H1 (cell line): ENCODE data around the gene KRT81. TPM values are rescaled to one million over a fixed set of nuclear protein-coding genes. Genes with fewer than 3 reads are reported as not detected.

ENCODE experiments used
- CTCF ChIA-PET: fragments of 300-600 bp; sonication (Branson Sonifier 250); formaldehyde crosslinking; loops from one replicate; lab custom pipeline; 2021; ENCODE audit not compliant: partially characterized antibody; lab: Charles Lee
- POLR2A ChIA-PET: fragments of 300-600 bp; sonication (Branson Sonifier 250); formaldehyde crosslinking; loops from one replicate; lab custom pipeline; 2021; ENCODE audit warnings: inconsistent platforms; ENCODE audit not compliant: partially characterized antibody; lab: Charles Lee
- DNase-seq, 2 experiments: peaks; one replicate each; pipeline versions ENCODE4 v3.0.0 to v3.0.0-alpha.2; 2010 to 2022; ENCODE audit warnings: low spot score in 2 of 2, low read depth in 1 of 2, mixed read lengths in 1 of 2
- FAIRE-seq: peaks from 2 replicates; lab custom pipeline; 2011; peaks lifted over from hg19 to GRCh38; lab: Jason Lieb, UNC
- H2AFZ ChIP-seq: 2 replicates; pipeline ENCODE4 v1.8.1; 2012; ENCODE audit warnings: low read length, inconsistent platforms
- H2AK5ac ChIP-seq: 2 replicates; pipeline ENCODE4 v1.6.1; 2013; ENCODE audit warnings: low read depth, low read length
- H2BK120ac ChIP-seq: replicated peaks from 2 replicates; pipeline ENCODE3; 2013; ENCODE audit warnings: low read depth, low read length, inconsistent platforms
- H2BK12ac ChIP-seq: 2 replicates; pipeline ENCODE4 v1.6.1; 2013; ENCODE audit warnings: low read depth, low read length
- H2BK15ac ChIP-seq: 2 replicates; pipeline ENCODE4 v1.6.1; 2013; ENCODE audit warnings: low read length
- H2BK20ac ChIP-seq: 2 replicates; pipeline ENCODE4 v1.6.1; 2013; ENCODE audit warnings: low read length
- H2BK5ac ChIP-seq: 2 replicates; pipeline ENCODE4 v1.6.1; 2013; ENCODE audit warnings: low read depth, low read length
- H3K14ac ChIP-seq: 2 replicates; pipeline ENCODE4 v1.6.1; 2013; ENCODE audit warnings: inconsistent platforms; ENCODE audit not compliant: insufficient read length
- H3K18ac ChIP-seq: 2 replicates; pipeline ENCODE4 v1.6.1; 2013; ENCODE audit warnings: low read length; ENCODE audit errors: extremely low read depth
- H3K23ac ChIP-seq: 2 replicates; pipeline ENCODE4 v1.6.1; 2013; ENCODE audit warnings: inconsistent platforms; ENCODE audit not compliant: insufficient read length
- H3K23me2 ChIP-seq: 2 replicates; pipeline ENCODE4 v1.6.1; 2013; ENCODE audit warnings: low read depth, low read length
- H3K27ac ChIP-seq: 2 replicates; pipeline ENCODE4 v1.6.1; 2011; ENCODE audit warnings: low read depth, low read length, inconsistent platforms
- H3K27me3 ChIP-seq, 4 experiments: replicated peaks in 1 of 4; 1 replicate in 1 of 4; 2 replicates in 3 of 4; pipeline versions ENCODE4 v1.6.1 to v1.8.1; 2011 to 2013; ENCODE audit warnings: low read length in 3 of 4, mild to moderate bottlenecking in 3 of 4, inconsistent platforms in 2 of 4, mixed read lengths in 2 of 4, moderate library complexity in 1 of 4; ENCODE audit not compliant: control insufficient read depth in 3 of 4, insufficient read depth in 3 of 4; ENCODE audit errors: extremely low read depth in 1 of 4
- H3K36me3 ChIP-seq, 4 experiments: 2 replicates each; pipeline versions ENCODE4 v1.6.1 to v1.8.1; 2011 to 2013; ENCODE audit warnings: mild to moderate bottlenecking in 4 of 4, low read length in 3 of 4, moderate library complexity in 2 of 4, control low read depth in 1 of 4, inconsistent platforms in 1 of 4; ENCODE audit not compliant: insufficient read depth in 4 of 4, control insufficient read depth in 2 of 4
- H3K4ac ChIP-seq: replicated peaks from 2 replicates; pipeline ENCODE3; 2013; ENCODE audit warnings: low read length, low read depth, mixed read lengths, inconsistent platforms; ENCODE audit not compliant: insufficient read length
- H3K4me1 ChIP-seq, 4 experiments: replicated peaks in 1 of 4; 1 replicate in 1 of 4; 2 replicates in 3 of 4; pipeline versions ENCODE4 v1.6.1 to v1.8.1; 2011 to 2013; ENCODE audit warnings: low read length in 3 of 4, inconsistent platforms in 2 of 4, mixed read lengths in 1 of 4; ENCODE audit not compliant: insufficient read depth in 4 of 4, control insufficient read depth in 3 of 4
- H3K4me2 ChIP-seq, 2 experiments: 2 replicates each; pipeline versions ENCODE4 v1.6.1 to v1.8.1; 2011 to 2013; ENCODE audit warnings: low read depth in 2 of 2, low read length in 2 of 2, control low read depth in 1 of 2, inconsistent platforms in 1 of 2, mild to moderate bottlenecking in 1 of 2; ENCODE audit not compliant: insufficient read depth in 1 of 2
- H3K4me3 ChIP-seq, 4 experiments: fragments of 200-600, 300-600 bp in 1 of 4; sonication (generic), shearing (Covaris generic), sonication (Bioruptor Twin) in 1 of 4; 2 replicates each; pipeline versions ENCODE4 v1.5.1 to v1.8.1; 2011 to 2016; ENCODE audit warnings: low read length in 4 of 4, low read depth in 3 of 4, control low read depth in 2 of 4, inconsistent platforms in 2 of 4, mild to moderate bottlenecking in 2 of 4, mixed read lengths in 1 of 4, moderate library complexity in 1 of 4; ENCODE audit not compliant: insufficient read depth in 2 of 4; ENCODE audit errors: extremely low read depth in 1 of 4
- H3K56ac ChIP-seq: replicated peaks from 2 replicates; pipeline ENCODE3; 2013; ENCODE audit warnings: low read depth, mild to moderate bottlenecking, mixed read lengths, low read length, inconsistent platforms; ENCODE audit not compliant: insufficient read length
- H3K79me1 ChIP-seq: 2 replicates; pipeline ENCODE4 v1.6.1; 2013; ENCODE audit warnings: low read depth, low read length, control low read depth
- H3K79me2 ChIP-seq, 2 experiments: 2 replicates each; pipeline versions ENCODE4 v1.6.1 to v1.8.1; 2012 to 2013; ENCODE audit warnings: low read length in 2 of 2, mild to moderate bottlenecking in 2 of 2, inconsistent platforms in 1 of 2; ENCODE audit not compliant: insufficient read depth in 2 of 2, control insufficient read depth in 1 of 2
- H3K9ac ChIP-seq, 4 experiments: replicated peaks in 1 of 4; 1 replicate in 1 of 4; 2 replicates in 3 of 4; pipeline versions ENCODE4 v1.6.1 to v1.8.1; 2011 to 2013; ENCODE audit warnings: low read depth in 3 of 4, low read length in 3 of 4, control low read depth in 2 of 4, mild to moderate bottlenecking in 2 of 4, moderate library complexity in 2 of 4, inconsistent platforms in 1 of 4; ENCODE audit errors: extremely low read depth in 1 of 4
- H3K9me3 ChIP-seq, 2 experiments: 2 replicates each; pipeline versions ENCODE4 v1.6.1 to v1.8.1; 2012 to 2013; ENCODE audit warnings: mild to moderate bottlenecking in 2 of 2, moderate library complexity in 2 of 2, control low read depth in 1 of 2, inconsistent platforms in 1 of 2, low read depth in 1 of 2, low read length in 1 of 2, mixed read lengths in 1 of 2; ENCODE audit not compliant: insufficient read depth in 2 of 2
- H4K20me1 ChIP-seq, 2 experiments: replicated peaks in 1 of 2; 2 replicates each; pipeline versions ENCODE3 to v1.8.1; 2011 to 2013; ENCODE audit warnings: inconsistent platforms in 2 of 2, low read length in 2 of 2, mild to moderate bottlenecking in 1 of 2; ENCODE audit not compliant: insufficient read depth in 2 of 2, control insufficient read depth in 1 of 2
- H4K5ac ChIP-seq: 2 replicates; pipeline ENCODE4 v1.6.1; 2013; ENCODE audit warnings: low read length, low read depth, mixed read lengths, inconsistent platforms; ENCODE audit not compliant: insufficient read length
- H4K8ac ChIP-seq: 2 replicates; pipeline ENCODE4 v1.8.0; 2013; ENCODE audit warnings: mild to moderate bottlenecking, moderate library complexity, low read length, inconsistent platforms; ENCODE audit not compliant: insufficient read depth; ENCODE audit errors: extremely low read depth
- H4K91ac ChIP-seq: replicated peaks from 2 replicates; pipeline ENCODE3; 2013; ENCODE audit warnings: low read length, mixed read lengths, inconsistent platforms; ENCODE audit not compliant: insufficient read length
- BCL11A ChIP-seq, 2 experiments: IDR thresholded peaks; one replicate each; pipeline ENCODE4 v1.6.1; 2011; ENCODE audit warnings: low read depth in 2 of 2, low read length in 2 of 2, mild to moderate bottlenecking in 2 of 2
- CBX5 ChIP-seq: fragments of 300-800, 300-1000 bp; sonication (generic); IDR thresholded peaks from 2 replicates; pipeline ENCODE4 v1.7.1; 2016; ENCODE audit warnings: antibody characterized with exemption, low read length, low read depth
- NANOG ChIP-seq: IDR thresholded peaks from 2 replicates; pipeline ENCODE4 v1.6.1; 2011; ENCODE audit warnings: low read length, low read depth, mild to moderate bottlenecking, inconsistent platforms; ENCODE audit not compliant: insufficient read depth, poor library complexity, severe bottlenecking
- POLR2A ChIP-seq, 2 experiments: IDR thresholded peaks; 1 replicate in 1 of 2; 2 replicates in 1 of 2; pipeline ENCODE4 v1.6.1; 2011; ENCODE audit warnings: low read depth in 2 of 2, low read length in 2 of 2, mild to moderate bottlenecking in 2 of 2; ENCODE audit errors: control extremely low read depth in 1 of 2
- RBBP5 ChIP-seq: IDR thresholded peaks from 2 replicates; pipeline ENCODE4 v1.7.1; 2012; ENCODE audit warnings: low read depth, mild to moderate bottlenecking, inconsistent platforms, low read length, moderate library complexity, borderline replicate concordance
- TAF7 ChIP-seq: optimal IDR thresholded peaks from 2 replicates; pipeline ENCODE3; 2011; ENCODE audit warnings: low read depth, mild to moderate bottlenecking, inconsistent platforms, low read length, moderate library complexity, borderline replicate concordance
- TCF12 ChIP-seq: IDR thresholded peaks from 2 replicates; pipeline ENCODE4 v1.6.1; 2011; ENCODE audit warnings: low read depth, mild to moderate bottlenecking, low read length
- WGBS, 2 experiments: shearing (Covaris generic) in 1 of 2; methylation state at CpG; one replicate each; pipeline versions ENCODE4 v1.1.6 to v1.1.7; 2013 to 2015; ENCODE audit warnings: low lambda C conversion rate in 2 of 2, mixed read lengths in 2 of 2, inconsistent platforms in 1 of 2, low coverage in 1 of 2, missing lambda C conversion rate in 1 of 2; ENCODE audit not compliant: insufficient replicate concordance in 2 of 2, insufficient coverage in 1 of 2, insufficient read length in 1 of 2; ENCODE audit errors: extremely low coverage in 1 of 2, missing lambda C conversion rate in 1 of 2; 5-methylcytosine and 5-hydroxymethylcytosine counted together
- polyA plus RNA-seq, 7 experiments: library from polyadenylated mRNA; depleted of rRNA in 3 of 7; stranded (reverse) in 5 of 7; unstranded in 2 of 7; fragments of >200 nt in 5 of 7; fragments of 200-250 nt in 2 of 7; gene quantifications; 1 replicate in 5 of 7; 2 replicates in 1 of 7; 4 replicates in 1 of 7; pipeline versions ENCODE4 v1.2.1 to v1.2.3, GENCODE V29; 2011 to 2013; ENCODE audit warnings: missing spikeins in 2 of 7, mixed read lengths in 2 of 7
- total RNA-seq: library from RNA; stranded (reverse); fragmentation: NEBNext Ultra II Directional; extraction: Animal tissue kit (Norgen Biotek cat#: 25700); gene quantifications from 2 replicates; pipeline ENCODE4 v1.2.1, GENCODE V29; 2021

Gene KRT81
- total and polyA plus RNA-seq, 2 of the 8 experiments (the other 6 are each of a cell fraction or from before 2014, with no cell fraction given), result not detected

GRCh38 chr12:52314511-52314910 lies 23.2 kb upstream of the KRT81 start:
- no peak overlapping the region for H4K5ac ChIP-seq
- ChIA-PET CTCF (interaction anchor here (0.8 to 19.8 kb wide), 14 partner anchors 4 to 666 kb away, joined by 3 to 353 read pairs (median 6); partner anchors contain the start of genes KRT83 and KRT85), POLR2A (no interaction called here)
- 90% methylated on average over 12 of the region's 13 CpGs; no CpG with 5 or more reads in 1 of the 2 experiments for WGBS, 2 experiments
- H4K91ac ChIP-seq, result no peak overlapping the region
- no peak overlapping the region for H3K4me2 ChIP-seq
- H2BK120ac ChIP-seq, result no peak overlapping the region
- H4K8ac ChIP-seq, result no peak overlapping the region; the same call in 1 of the 2 replicates
- no peak overlapping the region for H3K18ac ChIP-seq
- no peak for TF ChIP-seq RBBP5
- no peak for TF ChIP-seq BCL11A (IDR thresholded peaks at IDR 0.05; ENCODE audit: low read depth in 2 of 2, low read length in 2 of 2)
- no peak for TF ChIP-seq NANOG
- TF ChIP-seq TCF12, result no peak
- no peak for TF ChIP-seq CBX5
- no peak for TF ChIP-seq POLR2A (IDR thresholded peaks at IDR 0.05; ENCODE audit: control extremely low read depth in 1 of 2, low read depth in 2 of 2, low read length in 2 of 2)
- TF ChIP-seq TAF7, result no peak
- no peaks in the 10 kb centered on the region for H3K36me3 ChIP-seq
- peaks cover 1% of the 10 kb centered on the region; the same call in 1 of the 2 replicates for H3K23me2 ChIP-seq
- peaks cover 0 to 13% (median 4%) of the 10 kb centered on the region in 4 experiments; a peak in 6 of 7 replicates for H3K27me3 ChIP-seq
- no peaks in the 10 kb centered on the region for H3K79me2 ChIP-seq
- no peak overlapping the region for H3K27ac ChIP-seq
- no peak overlapping the region for H3K4me3 ChIP-seq
- no peak overlapping the region for H3K56ac ChIP-seq
- H3K23ac ChIP-seq, result no peak overlapping the region
- no peaks in the 10 kb centered on the region for H4K20me1 ChIP-seq
- H3K14ac ChIP-seq, result no peak overlapping the region
- H2AK5ac ChIP-seq, result no peak overlapping the region
- no peak overlapping the region for H2BK20ac ChIP-seq
- H2BK5ac ChIP-seq, result no peak overlapping the region
- H3K9me3 ChIP-seq, result no peaks in the 10 kb centered on the region; a peak in 1 of 4 replicates
- H2BK15ac ChIP-seq, result no peak overlapping the region
- H2AFZ ChIP-seq, result no peak overlapping the region
- H3K79me1 ChIP-seq, result no peaks in the 10 kb centered on the region
- H2BK12ac ChIP-seq, result no peak overlapping the region
- H3K9ac ChIP-seq, result no peak overlapping the region
- DNase-seq (no peak), FAIRE-seq (no peak)
- H3K4me1 ChIP-seq, result no peaks in the 10 kb centered on the region
- no peak overlapping the region for H3K4ac ChIP-seq
